NCI-H146 treated with DMSO at 0.1 percent for 48 hours (cell line): ENCODE results near the gene EIF2B5.
"Not testable (repeated sequence)": the region's sequence is repeated elsewhere in the genome, so short reads cannot be mapped to it uniquely, and the experiment has no call there.

ENCODE experiments used
- DNase-seq: peaks from one replicate; lab custom pipeline; 2025; ENCODE audit not compliant: unreplicated experiment; lab: John Stamatoyannopoulos, UW

Gene EIF2B5

DNA sequence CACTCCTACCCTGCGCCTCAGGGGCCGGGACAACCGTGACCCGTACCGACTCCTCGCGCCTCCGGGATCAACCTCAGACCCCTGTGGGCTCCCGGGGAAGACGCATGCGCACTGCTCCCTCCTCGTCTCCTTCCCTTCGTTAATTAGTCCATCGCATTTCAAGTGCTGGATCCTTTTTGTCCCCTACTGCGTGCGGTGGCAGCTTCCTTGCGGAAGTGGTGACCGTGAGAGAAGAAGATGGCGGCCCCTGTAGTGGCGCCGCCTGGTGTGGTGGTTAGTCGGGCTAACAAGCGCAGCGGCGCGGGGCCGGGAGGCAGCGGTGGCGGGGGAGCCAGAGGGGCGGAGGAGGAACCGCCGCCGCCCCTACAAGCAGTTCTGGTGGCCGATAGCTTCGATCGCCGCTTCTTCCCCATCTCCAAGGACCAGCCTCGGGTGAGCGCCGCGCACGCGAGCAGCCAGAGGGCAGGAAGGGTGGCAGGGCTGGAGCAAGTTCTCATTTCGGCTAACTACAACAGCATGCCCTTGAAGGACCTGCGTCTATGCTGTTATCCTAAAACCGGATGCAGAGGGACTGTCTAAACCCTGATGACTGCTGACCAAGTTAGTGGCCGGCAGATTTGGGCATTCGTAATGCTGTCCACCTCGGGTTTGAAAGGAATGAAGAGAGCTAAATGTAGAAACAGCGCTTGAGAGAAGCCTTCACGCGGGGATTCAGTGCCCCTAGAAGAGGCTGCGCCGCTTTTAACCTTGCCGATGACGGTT lies at the start of gene EIF2B5:
Gene EIF2B5, plus strand, starts transcription at position 210 of the 762 bp plus-strand sequence. Its CDS starts 28 bp downstream, at position 238.
- peak; percentile 99 for DNase-seq

DNA sequence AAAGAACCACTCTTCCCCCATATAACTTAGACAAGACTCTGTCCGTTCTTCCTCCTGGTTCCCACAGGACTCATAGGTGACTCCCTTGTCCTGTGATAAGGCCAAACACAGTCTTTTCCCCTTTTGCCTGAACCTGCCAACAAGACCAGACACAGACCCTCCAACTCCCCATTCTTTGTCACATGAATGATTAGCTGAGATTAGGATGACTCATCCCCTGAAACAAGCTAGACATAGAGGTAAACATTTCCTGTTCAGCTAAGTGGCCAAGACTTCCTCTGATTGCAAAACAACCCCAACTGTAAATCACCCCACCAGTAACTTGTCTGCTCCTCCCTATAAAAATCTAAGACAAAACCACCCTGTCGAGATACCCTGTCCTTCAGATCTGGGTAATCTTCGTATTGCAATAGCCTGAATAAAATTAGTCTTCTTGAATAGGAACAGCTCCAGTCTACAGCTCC lies 49.7 kb upstream of the EIF2B5 start:
- DNase-seq: no peak

DNA sequence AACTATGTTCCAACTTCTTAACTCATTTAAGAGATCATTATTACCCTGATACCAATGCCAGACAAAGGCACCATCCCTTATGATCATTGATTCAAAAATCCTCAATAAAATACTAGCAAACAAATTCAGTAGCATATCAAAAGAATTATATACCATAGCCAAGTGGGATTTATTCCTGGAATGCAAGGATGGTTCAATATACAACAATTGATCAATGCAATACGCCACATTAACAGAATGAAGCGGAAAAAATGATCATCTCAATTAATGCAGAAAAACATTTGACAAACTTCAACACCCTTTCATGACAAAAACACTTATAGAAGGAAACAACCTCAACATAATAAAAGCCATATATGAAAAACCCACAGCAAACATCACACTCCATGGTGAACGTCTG lies 43.0 kb upstream of the EIF2B5 start:
- DNase-seq: no peak

DNA sequence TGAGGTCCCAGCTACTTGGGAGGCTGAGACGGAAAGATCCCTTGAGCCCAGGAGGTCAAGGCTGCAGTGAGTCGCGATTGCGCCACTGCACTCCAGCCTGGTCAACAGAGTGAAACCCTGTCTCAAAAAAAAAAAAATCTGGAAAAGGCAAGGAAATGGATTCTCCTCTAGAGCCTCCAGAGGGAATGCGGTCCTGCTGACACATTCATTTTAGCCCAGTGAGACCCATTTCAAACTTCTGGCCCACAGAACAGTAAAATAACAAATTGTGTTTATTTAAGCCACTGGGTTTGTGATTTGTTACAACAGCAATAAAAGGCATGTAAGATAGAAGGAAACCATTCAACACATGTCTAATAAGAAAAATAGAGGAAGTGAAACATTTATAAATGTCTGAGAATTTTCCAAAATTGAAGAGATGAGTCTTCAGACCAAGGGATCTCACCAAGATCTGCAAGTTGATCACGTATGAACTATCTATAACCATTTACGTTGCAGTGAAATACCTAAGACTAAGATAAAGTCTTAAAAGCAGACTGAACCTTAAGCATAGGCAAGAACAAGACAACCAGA lies 38.3 kb upstream of the EIF2B5 start, which contains the start of gene HTR3E:
Gene HTR3E, plus strand, starts transcription at position 254 of the 573 bp plus-strand sequence. CDS start 466 bp downstream, outside the sequence.
- DNase-seq: no peak

DNA sequence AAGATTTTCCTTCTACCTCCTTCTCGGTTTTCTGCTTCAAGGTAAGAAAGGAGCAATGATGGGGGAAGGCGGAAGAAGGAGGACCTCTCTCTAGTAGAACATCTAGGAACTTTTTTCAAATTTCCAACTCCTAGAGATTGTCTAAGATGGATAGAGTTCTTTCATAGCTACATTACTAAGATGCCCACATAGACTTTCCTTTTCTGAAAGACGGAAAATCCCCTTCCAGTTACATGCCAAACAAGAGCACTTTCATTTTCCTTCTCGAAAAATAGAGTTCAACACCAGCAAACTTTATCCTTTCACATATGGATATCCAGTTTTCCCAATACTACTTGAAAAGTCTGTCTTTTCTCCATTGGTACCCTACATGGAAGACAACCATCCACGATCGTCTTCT lies 37.6 kb upstream of the EIF2B5 start:
- DNase-seq: no peak

DNA sequence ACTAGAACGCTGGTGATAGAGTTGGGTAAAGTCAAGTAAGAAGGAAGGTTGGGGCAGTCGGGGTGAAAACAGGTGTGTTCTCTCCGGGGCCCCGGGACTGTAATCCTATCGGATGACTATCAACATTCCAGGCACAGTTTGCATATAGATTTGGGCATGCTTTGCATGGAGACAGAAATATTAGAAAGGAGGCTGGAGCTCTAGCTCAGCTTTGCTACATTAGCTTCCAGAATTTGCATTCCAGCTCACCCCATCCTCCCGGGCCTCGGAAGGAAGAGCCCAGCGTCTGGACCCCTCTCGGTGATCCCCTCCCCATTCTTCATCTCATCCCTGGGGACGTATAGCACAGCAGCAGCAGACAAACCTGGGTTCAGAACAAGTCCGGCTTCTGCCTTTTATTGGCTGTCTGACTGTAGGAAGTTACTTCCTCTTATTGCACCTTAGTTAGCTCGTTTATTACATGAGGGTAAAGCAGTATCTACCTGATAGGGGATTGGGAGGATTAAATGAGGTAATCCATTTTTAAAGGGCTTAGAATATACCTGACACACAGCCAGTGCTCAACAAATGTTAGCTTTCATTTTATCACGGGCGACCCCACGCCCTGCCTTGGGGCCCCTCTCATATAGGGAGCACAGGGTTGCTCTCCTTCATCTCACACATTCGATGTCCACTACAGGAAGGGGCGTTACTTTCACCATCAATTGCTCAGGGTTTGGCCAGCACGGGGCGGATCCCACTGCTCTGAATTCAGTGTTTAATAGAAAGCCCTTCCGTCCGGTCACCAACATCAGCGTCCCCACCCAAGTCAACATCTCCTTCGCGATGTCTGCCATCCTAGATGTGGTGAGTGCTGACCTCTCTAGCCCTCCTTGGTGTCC lies 35.1 kb upstream of the EIF2B5 start:
- no peak for DNase-seq

DNA sequence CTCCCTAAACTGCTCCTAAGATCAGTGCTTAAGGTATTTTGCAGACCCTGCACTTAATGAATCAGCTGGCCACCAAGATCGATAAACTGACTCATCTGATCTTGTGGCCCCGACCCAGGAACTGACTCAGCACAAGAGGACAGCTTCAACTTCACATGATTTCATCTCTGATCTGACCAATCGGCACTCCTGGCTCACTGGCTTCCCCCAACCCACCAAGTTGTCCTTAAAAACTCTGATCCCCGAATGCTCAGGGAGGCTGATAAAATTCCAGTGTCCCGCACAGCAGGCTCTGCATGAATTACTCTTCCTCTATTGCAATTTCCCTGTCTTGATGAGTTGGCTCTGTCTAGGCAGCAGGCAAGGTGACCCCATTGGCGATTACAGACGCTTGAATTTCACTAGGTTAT lies 24.8 kb upstream of the EIF2B5 start:
- DNase-seq: no peak

DNA sequence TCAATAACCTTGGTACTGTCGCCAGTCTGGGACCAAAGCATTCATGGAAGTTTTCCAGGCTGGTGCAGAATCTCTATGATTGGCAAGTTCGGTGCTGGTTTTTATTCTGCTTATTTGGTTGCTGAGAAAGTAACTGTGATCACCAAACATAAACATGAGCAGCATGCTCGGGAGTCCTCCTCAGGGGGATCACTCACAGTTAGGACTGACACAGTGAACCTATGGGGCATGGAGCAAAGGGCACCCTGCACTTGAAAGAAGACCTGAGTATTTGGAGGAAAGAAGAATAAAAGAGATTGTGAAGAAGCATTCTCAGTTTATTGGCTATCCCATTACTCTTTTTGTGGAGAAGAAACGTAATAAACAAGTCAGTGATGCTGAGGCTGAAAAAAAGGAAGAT lies 19.1 kb upstream of the EIF2B5 start:
- no peak for DNase-seq

DNA sequence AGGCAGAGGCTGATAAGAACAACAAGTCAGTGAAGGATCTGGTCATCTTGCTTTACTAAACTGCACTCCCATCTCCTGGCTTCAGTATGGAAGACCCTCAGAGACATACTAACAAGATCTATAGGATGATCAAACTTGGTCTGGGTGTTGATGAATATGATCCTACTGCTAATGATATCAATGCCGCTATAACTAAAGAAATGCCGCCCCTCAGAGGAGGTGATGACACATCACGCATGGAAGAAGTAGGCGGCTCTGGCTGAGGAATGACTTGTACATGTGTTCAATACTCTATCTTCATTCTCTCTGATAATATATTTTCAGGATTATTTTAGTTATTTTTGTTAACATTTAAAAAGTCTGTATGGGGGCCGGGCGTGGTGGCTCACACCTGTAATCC lies 17.5 kb upstream of the EIF2B5 start:
- DNase-seq: peak; percentile 32

DNA sequence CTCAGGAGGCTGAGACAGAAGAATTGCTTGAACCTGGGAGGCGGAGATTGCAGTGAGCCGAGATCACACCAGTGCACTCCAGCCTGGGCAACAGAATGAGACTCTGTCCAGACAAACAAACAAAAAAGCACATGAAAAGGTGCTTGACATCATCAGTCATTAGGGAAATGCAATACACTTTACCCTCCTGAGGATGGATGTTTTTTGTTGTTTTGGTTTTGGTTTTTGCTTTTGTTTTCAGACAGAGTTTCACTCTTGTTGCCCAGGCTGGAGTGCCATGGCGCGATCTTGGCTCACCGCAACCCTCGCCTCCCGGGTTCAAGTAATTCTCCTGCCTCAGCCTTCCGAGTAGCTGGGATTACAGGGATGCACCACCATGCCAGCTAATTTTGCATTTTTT lies 14.1 kb upstream of the EIF2B5 start:
- DNase-seq: not testable (repeated sequence)

DNA sequence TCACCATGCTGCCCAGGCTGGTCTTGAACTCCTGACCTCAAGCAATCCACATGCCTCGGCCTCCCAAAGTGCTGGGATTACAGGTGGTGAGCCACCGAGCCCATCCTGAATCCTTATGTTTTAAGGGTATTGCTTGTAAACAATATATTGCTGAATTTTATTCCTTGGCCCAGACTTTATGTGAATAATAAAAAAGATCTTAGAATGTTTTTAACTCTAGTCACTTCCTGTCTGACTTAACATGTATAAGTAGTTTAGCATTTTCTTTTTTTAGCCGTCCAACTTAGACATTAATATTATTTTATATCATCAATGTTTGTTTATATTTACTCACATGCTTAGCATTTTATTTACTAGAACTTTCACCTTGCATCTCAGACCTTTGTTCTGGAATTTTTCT lies 9.2 kb upstream of the EIF2B5 start:
- DNase-seq: no peak

DNA sequence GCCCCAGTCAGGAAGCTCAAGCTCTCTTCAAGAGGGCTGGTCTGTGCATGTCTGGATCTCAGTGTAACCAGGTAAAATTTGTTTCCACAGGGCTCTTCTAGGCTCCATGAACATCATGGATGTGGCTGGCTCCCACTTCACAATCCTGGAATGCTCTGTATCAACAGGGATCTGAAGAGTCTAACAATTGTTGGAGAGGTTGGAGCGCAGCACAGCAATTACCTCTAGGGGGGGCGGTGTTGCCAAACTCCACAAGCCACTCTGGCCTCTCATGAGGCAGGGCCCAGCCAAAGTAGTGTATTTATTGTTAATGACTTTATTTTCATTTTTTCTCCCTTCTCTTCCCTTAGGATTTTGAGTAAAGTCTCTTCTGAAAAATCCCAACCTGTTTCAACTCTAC lies 6.1 kb upstream of the EIF2B5 start:
- DNase-seq: no peak

DNA sequence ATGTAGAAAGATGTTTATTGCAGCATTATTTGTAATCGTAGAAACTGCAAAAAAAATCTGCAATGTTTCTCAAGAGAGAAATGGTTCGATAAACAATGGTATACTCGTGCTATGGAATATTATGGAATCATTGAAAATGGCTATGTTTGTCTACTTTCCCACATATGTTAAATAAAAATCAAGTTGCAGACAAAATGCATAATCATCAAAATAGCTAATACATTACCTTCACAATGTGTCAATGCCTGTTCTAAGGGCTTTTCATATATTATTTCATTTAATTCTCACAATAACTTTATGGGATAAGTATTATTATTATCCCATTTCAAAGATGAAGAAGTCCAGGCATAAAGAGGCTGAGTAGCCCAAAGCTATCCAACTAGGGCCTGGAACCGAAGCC lies 2.2 kb upstream of the EIF2B5 start:
- no peak for DNase-seq

DNA sequence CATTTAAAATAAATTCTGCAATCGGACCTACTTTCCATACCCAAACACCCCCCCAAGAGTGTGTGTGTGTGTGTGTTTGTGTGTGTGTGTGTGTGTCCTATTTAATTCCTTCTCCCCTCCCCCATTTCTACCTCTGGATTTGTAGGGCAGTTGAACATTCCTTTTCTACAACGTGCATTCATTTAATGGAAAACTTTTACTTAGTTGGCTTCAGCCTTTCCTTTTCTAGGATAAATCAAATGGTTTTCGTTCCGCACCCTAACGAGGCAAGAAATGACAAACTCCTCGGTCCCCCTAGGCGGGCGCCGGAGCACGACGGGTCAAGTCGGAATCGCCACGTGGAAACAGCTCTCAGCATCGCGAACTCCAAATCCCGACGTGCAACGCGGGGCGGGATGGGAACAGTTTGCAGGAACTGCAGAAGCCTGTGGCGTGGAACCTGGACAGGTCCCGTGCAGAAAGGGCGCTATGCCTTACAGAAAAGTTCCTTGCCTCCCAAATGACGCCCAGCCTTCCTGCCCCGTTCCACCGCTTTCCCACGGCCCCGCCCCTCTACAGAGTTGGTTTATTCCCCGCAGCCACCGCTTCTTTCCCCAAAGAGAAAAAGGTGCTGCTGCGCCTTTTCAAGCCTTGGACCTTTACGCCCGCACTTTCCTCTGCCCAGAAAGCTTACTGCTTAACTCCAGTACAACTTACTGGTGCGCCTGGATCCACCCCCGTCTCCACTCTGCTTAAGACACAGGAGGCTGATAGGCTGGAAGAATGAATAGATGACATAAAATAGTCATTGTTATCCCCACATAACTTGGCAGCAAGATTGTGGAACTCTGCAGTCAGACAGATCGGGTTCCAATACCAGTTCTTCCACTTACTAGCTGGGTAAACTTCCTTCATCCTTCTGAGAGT lies 1.1 kb upstream of the EIF2B5 start:
- DNase-seq: peak; percentile 80

DNA sequence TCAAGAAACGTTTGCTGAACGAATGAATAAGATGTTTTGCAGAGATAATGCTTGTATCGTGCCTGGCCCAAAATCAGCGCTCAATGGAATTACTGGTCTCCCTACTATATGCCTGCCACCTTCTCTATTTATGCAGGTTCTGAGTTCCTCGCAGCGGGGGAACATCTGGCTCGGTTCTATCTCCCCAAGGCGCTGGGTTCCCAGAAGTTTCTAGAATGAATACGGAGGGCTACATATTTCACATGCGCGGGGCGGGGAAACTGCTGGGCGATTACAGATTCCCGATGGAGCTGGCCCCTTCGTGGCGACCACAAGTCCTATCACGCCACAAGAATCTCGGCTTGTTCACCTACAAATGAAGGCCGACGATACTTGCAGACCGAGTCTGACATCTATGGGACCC lies 411 bp upstream of the EIF2B5 start:
- no peak for DNase-seq

DNA sequence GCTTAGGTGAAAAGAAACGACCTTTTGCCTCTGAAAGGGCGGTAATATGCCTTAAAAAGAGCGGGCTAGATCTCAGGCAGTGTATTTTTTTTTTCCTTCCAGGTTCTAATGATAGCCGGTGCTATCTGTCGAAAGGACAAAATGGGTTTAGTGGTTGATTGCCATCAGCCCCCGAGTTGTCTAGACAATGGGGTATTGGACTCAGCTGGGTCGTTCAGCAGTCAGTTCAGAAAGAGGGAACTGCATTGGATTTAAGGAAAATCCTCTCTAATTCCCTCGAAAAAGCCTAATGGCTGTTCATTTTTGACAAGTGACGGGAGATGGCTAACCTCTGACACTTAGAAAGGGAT lies 728 bp downstream of the EIF2B5 start:
- DNase-seq: peak; percentile 47

DNA sequence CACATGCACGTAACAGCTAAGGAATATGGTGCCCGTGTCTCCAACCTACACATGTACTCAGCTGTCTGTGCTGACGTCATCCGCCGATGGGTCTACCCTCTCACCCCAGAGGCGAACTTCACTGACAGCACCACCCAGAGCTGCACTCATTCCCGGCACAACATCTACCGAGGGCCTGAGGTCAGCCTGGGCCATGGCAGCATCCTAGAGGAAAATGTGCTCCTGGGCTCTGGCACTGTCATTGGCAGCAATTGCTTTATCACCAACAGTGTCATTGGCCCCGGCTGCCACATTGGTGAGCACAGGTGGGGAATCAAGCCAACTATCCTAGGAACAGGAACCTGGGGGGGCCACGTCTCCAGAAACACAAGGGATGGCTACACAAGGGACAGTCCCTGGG lies 5.3 kb downstream of the EIF2B5 start:
- DNase-seq: no peak

DNA sequence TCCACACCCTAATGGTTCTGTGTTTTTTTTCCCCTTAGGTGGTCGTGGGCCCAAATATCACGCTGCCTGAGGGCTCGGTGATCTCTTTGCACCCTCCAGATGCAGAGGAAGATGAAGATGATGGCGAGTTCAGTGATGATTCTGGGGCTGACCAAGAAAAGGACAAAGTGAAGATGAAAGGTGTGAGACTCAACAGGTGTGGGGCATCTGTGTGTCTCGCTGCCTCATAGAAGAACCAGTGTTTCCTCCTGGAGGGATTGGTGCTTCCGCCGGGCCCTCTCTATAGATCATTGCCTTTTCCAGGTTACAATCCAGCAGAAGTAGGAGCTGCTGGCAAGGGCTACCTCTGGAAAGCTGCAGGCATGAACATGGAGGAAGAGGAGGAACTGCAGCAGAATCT lies 7.0 kb downstream of the EIF2B5 start:
- DNase-seq: no peak

DNA sequence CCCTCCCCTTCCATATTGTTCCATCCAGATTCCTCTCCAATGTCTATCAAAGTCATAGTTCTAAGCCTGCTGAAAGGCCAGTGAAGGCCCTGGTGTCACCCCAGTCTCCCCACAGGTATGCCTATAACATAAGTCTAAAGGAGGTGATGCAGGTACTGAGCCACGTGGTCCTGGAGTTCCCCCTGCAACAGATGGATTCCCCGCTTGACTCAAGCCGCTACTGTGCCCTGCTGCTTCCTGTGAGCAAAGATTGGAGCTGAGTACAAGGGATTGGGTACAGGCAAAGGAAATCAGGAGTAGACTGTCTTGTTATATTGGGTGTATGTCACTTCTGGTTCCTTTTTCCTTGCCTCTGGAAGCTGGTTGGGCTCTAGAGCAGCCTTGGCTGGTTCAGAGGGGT lies 8.2 kb downstream of the EIF2B5 start:
- no peak for DNase-seq

DNA sequence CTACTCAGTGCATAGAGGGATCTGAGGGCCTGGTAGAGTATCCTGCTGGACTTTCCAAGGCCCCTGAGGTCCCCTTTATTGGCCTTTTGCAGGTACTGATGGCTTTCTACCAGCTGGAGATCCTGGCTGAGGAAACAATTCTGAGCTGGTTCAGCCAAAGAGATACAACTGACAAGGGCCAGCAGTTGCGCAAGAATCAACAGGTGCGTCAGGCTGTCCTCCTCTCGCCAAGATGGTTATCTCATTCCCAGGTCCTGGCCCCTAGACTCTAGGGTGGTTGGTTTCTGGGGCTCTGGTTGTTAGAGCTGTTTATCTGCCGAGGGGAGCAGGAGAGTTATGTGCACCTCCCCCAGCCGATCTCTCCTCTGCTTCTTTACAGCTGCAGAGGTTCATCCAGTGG lies 9.3 kb downstream of the EIF2B5 start:
- no peak for DNase-seq

DNA sequence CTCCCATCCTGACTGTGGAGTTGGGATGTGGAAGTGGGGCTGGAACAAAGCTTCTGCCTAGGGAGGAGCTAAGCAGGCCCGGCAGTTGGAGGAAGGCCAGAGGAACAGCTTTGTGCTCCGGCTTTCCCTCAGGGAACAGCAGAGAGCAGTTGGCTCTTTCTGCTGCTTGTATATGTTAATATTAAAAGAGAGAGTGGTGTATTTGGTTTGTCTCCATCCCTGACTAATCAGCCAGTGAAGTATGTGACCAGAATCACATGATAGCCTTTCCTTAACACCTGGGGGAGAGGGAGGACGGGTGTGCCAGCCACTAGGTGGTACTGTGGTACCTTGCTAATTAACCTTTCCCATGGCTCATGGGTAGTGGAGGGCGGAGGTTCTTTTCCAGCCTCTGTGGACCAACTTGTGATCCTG lies 10.0 kb downstream of the EIF2B5 start:
- DNase-seq: peak; percentile 20
